HG03045 (cell line): ENCODE results near the gene ARFIP1.
"Not testable (repeated sequence)": the region's sequence is repeated elsewhere in the genome, so short reads cannot be mapped to it uniquely, and the experiment has no call there.

ENCODE experiments used
- ATAC-seq: cut with Tn5 transposase; IDR thresholded peaks from one replicate; pipeline ENCODE4 v1.9.1; 2021; ENCODE audit warnings: mild to moderate bottlenecking, moderate library complexity; ENCODE audit not compliant: unreplicated experiment

ARFIP1 gene

GRCh38 chr4:152836936-152837335 lies 57.2 kb downstream of the ARFIP1 start:
- no peak for ATAC-seq

GRCh38 chr4:152839729-152840128 lies 60.0 kb downstream of the ARFIP1 start:
- not testable (repeated sequence) for ATAC-seq

GRCh38 chr4:152843481-152844090 lies 63.8 kb downstream of the ARFIP1 start:
- ATAC-seq: no peak

GRCh38 chr4:152847376-152847775 lies 67.6 kb downstream of the ARFIP1 start:
- ATAC-seq: no peak

GRCh38 chr4:152848508-152848907 lies 68.8 kb downstream of the ARFIP1 start:
- no peak for ATAC-seq

GRCh38 chr4:152849350-152849749 lies 69.6 kb downstream of the ARFIP1 start:
- ATAC-seq: no peak

DNA sequence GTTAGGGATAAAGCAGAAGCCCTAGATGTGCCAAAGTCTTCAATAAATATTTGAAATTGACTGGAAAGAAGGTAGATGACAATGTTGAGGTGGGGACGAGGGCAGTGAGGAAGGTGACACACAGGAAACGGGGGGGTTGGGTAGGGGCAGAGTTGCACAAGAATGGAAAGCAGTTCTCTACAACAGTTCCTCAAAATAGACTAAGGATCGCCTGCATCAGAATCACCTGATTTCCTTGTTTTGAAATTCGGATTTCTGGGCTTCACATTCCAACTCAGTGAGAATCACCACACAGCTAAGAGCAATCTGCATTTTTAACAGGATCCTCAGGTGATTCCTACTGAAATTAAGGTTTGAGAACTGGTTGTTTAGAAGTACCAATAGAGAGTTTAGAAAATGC lies 70.6 kb downstream of the ARFIP1 start:
- no peak for ATAC-seq

- ATAC-seq: no peak
Measured at GRCh38 chr4:152851226-152851625, 71.5 kb downstream of the ARFIP1 start.

DNA sequence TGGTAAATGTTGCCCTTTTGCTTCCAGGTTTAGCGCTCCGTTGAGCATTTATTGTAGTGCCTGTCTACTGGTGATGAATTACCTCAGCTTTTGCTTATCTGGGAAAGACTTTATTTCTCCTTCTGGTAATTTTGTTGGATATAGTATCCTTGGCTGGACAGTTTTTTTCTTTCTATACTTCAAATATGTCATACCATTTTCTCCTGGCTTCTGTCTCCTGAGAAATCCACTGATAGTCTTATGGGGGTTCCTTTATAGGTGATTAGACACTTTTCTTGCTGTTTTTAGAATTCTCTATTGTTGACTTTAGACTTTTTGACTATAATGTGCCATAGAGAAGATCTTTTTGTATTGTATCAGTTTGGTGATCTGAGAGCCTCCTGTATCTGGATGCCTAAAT lies 73.5 kb downstream of the ARFIP1 start:
- ATAC-seq: no peak

DNA sequence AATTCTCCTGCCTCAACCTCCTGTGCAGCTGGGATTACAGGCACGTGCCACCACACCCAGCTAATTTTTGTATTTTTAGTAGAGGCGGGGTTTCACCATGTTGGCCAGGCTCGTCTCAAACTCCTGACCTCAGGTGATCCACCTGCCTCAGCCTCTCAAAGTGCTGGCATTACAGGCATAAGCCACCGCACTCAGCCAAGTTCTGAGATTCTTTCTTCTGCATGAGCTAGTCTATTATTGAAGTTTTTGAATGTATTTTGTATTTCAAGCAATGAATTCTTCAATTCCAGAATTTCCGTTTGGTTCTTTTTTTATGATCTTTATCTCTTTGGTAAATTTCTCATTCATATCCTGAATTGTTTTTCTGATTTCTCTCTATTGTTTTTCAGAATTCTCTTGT lies 74.3 kb downstream of the ARFIP1 start:
- ATAC-seq: not testable (repeated sequence)

DNA sequence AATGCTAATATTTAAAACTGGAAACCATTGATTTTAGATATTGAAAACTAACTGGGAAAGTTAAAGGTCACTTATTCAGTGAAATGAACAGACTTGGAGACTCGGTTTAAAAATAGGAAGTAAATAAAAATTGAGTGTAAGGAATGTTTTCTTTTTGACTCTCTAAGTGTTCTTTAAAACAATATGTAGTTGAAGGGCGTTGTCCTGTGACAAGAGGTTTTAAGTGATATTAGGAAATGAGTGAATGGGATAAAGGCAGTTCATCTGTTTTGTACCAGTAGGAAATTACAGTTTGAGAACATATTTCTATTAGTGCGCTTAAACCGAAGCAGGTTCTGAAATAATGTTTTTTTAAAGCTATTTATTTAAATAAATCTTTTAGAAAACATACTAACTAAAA lies 77.2 kb downstream of the ARFIP1 start:
- no peak for ATAC-seq

DNA sequence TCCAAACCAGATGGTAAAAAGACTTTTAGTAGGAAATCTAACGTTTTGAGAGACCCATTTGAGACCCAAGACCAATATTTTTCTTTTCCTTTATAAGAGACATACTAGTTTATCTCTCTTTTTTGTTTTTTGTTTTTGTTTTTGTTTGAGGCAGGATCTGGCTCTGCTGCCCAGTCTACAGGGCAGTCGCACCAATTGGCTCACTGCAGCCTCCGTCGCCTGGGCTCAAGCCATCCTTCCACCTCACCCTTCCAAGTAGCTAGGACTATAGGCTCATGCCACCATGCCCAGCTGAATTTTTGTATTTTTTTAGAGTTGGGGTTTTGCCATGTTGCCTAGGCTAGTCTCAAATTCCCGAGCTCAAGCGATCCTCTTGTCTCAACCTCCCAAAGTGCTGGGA lies 79.2 kb downstream of the ARFIP1 start:
- no peak for ATAC-seq

- no peak for ATAC-seq
Measured at GRCh38 chr4:152860046-152860445, 80.3 kb downstream of the ARFIP1 start.

- no peak for ATAC-seq
Measured at GRCh38 chr4:152862608-152863007, 82.9 kb downstream of the ARFIP1 start.

DNA sequence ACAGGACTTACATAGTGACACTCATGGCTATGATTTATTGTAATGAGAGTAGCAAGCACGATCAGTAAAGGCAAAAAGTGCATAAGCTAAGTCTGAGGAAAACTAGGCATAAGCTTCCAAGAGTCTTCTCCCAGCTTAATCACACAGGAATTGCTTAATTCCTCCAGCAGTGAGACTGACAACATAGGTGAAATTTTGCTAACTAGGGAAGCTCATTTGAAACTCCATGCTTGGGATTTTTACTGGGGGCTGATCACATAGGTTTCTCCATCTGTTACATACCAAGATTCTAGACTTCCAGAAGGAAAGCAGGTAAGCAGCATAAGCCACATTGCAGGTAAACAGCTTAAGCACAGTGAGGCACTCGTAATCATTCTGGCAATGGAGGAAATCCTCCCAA lies 84.6 kb downstream of the ARFIP1 start:
- ATAC-seq: no peak

DNA sequence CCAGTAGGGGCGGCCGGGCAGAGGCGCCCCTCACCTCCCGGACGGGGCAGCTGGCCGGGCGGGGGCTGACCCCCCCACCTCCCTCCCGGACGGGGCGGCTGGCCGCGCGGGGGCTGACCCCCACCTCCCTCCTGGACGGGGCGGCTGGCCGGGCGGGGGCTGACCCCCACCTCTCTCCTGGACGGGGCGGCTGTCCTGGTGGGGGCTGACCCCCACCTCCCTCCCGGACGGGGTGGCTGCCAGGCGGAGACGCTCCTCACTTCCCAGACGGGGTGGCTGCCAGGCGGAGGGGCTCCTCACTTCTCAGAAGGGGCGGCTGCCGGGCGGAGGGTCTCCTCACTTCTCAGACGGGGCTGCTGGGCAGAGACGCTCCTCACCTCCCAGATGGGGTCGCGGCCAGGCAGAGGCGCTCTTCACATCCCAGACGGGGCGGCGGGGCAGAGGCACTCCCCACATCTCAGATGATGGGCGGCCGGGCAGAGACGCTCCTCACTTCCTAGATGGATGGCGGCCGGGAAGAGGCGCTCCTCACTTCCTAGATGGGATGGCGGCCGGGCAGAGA lies 86.8 kb downstream of the ARFIP1 start:
- ATAC-seq: not testable (repeated sequence)

GRCh38 chr4:152870606-152871005 lies 90.9 kb downstream of the ARFIP1 start:
- ATAC-seq: no peak

GRCh38 chr4:152875261-152875660 lies 95.5 kb downstream of the ARFIP1 start:
- no peak for ATAC-seq

- no peak for ATAC-seq
Measured at GRCh38 chr4:152877868-152878267, 98.1 kb downstream of the ARFIP1 start.

GRCh38 chr4:152880263-152880662 lies 100.5 kb downstream of the ARFIP1 start:
- no peak for ATAC-seq

GRCh38 chr4:152881974-152882373 lies 102.2 kb downstream of the ARFIP1 start:
- no peak for ATAC-seq

DNA sequence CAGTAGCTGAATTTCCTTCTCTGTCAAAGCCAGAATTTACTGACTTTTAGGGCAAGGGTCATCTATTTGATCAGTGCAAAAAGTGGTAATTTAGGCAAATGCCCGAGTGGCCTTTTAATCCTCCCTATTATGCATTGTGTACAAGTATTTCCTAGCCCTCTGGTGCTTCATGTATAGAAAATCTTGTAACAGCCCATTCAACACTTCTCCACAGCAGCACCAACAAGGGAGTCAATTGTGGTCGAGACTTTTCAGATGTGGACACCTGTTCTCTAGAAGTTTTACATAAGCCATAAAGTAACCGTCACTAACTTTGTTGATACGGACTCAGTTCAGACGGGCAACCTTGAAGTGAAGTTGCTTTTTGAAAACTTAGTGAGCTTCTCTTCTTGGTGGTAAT lies 105.4 kb downstream of the ARFIP1 start:
- ATAC-seq: no peak

GRCh38 chr4:152886201-152886600 lies 106.4 kb downstream of the ARFIP1 start:
- no peak for ATAC-seq
